HG02973 (cell line): ENCODE data around the gene CDK11A.
A peak's percentile ranks its signal among the peaks of the same experiment; 100 is the strongest.
"Not testable (repeated sequence)": the region's sequence is repeated elsewhere in the genome, so short reads cannot be mapped to it uniquely, and the experiment has no call there.

Source experiments
- ATAC-seq: cut with Tn5 transposase; IDR thresholded peaks from one replicate; pipeline ENCODE4 v1.9.1; 2021; ENCODE audit warnings: moderate library complexity; ENCODE audit not compliant: unreplicated experiment

Gene CDK11A

DNA sequence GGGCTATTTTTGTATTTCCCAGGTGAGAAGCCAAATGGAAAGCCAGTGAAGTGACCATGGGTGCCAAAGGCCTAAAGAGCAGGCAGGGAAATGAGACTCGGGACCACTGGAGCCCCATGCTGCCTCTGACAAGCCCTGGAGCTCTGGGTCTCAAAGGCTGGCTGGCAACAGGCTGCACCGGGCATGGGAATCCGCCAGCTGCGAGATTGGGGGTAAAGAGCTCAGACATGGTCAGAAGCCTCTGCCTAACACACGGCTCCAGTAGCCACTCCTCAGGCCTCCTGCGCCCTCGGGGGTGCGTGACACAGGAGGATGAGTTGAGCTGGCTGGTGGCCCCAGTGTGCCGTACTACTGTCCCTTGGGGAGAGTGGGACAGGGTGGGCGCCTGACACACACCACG, 59.8 kb downstream of the CDK11A start:
- not testable (repeated sequence) for ATAC-seq

DNA sequence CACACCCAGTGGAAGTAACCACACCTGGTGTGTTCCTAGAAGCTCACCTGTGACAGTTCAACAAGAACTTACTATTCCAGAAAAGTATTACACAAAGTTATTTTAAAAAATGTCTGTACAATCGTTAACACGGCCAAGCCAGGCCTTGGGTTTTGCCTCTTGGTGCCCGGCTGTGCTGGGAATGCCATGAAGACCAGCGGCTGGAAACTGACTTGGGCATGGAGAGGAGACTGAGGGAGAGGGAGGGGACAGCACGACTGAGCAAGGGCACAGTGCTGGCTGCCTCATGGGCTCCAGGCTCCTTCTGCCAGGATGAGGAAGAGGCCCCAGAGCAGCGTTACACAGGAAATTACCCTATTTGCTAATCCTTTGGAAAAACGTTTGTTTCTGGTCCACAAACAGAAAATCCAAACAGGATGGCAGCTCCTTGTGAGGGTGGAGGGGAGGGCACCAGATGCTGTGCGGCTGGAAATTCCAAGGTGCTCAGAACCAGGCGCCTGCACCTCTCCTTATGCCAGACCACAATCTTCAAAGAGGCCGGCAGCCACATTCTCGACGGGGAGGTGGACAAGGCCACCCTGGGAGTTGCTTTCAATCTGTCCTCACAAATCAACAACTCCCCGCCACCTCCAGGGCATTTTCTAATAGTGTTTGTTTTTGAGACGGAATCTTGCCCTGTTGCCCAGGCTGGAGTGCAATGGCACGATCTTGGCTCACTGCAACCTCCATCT, 61.2 kb downstream of the CDK11A start:
- ATAC-seq = not testable (repeated sequence)

DNA sequence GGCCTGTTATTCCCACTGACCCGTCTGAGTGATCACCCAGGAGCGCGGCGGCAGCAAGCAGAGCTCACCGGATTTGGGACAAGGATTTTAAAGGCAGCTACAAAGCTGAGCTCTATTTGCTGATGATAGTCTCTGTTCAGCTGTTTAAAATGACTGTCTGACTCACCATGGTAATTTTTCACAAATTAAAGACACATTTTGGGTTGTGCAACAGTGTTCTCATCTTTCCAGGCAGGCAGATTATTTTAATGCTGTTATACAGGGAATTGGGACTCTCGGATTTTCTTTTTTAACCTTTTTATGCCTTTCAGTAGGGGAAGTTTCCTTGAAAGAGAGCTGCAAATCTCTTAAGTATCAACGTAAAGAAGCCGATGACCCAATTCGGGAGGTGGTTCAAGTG, 61.8 kb downstream of the CDK11A start:
- ATAC-seq = not testable (repeated sequence)

DNA sequence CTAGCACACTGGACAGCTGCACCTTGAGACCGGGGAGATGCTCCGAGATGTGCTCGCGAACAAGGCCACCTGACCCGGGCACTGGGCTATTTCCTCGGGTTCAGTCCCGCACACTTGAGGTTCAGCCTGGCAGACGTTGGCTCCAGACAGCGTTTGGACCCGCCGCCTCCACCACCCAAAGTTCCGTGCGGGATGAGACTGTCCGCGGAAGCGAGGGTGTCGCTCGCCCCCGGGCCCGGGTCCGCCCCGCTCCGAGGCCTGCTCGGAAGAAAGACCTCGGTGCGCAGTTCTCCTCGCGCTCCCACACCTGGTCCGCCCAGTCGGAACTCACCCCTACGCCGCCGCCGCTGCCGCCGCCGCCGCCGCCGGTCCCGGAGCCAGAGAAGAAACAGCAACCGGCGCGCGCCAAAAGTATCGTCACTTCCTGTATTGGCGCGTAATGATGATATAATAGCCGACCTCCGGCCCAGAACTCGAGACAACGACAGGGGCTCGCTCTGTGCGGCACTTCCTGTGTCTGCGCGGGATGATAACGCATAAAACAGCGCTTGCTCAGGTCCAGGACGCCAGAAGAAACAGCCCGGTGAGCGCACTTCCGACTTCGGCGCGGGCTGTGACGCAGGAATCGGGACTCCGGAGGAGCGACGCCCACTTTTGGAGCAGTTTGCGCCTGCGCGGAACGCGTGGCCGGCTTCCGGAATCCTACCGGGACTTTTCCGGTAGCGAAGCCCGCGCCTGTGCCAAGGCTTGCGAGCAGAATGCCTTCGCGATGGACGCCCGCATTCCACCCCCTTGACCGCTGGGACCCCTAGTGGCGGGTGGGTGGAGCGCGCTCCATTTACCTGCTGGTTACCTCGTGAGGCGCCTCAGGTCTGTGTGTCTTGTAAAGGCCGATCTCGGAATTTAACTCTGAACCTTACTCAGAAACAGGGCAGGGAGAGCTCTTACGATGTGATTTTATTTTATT, 65.3 kb downstream of the CDK11A start, which contains the start of gene CDK11B:
CDK11B (minus strand) TSS at position 422 of the 967 bp plus-strand sequence. CDS start 1,519 bp downstream, outside the sequence.
- peak; percentile 83 for ATAC-seq
